ENCODE measurements around the gene SLC26A1.

DNA sequence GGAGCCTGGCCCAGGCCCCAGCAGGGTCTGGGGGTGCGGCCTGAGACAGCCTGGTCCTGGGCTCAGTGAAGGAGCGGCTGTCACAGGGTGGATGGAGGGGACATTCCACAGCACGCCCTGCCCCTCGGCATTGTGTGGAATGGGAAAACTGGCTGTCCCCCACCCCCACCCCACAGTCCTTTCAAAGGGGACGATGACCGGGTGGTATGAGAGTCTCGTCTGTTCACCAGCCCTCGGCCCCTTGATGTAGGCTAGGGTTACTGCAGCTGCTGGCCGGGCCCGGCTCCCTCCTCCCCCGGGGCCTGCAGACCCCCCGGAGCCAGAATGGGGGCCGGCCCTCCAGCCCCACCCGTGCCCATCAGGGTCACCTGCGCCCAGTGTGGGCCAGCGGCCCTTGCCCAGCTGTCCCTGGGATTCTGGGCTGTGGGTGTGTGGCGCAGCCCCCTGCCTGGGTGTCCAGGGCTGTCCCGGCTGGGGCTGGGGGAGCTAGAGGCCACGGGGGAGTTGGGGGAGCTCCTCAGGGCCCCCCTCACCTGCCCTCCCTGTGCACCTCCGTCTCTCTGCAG, 30.0 kb upstream of the SLC26A1 start:
- no peak for TF ChIP-seq YY1 (IDR thresholded peaks at IDR 0.05; ENCODE audit: insufficient read depth, insufficient read length)
- no peak for TF ChIP-seq SUZ12 (IDR thresholded peaks at IDR 0.05; ENCODE audit: extremely low read depth, insufficient read depth, insufficient read length)
- no peak for TF ChIP-seq ZNF274 (IDR thresholded peaks at IDR 0.05; ENCODE audit: low read depth, low read length)

All from NT2/D1 (cell line).